ENCODE results near the gene UNC119B.

UNC119B gene

GRCh38 chr12:120739821-120740613 lies 29.8 kb downstream of the UNC119B start:
- DNase-seq (ENCODE audit: low read depth): no peak

DNA sequence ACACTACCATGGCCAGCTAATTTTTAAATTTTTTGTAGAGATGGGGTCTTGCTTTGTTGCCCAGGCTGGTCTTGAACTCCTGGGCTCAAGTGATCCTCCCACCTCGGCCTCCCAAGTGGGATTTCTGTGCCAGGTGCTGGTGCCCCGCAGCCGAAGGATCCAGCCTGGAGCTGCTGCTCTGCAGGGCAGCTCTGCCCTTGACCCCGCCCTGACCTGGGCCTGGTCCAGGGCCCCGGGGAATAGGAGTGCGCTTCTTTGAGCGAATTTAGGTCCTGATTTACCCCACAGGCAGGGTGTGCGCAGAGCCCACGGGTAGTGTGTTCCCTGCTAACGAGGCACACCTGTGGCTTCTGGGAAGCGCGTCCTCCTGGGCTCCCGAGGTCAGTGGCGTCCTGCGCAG lies 30.6 kb downstream of the UNC119B start:
- DNase-seq (ENCODE audit: low read depth): no peak

DNA sequence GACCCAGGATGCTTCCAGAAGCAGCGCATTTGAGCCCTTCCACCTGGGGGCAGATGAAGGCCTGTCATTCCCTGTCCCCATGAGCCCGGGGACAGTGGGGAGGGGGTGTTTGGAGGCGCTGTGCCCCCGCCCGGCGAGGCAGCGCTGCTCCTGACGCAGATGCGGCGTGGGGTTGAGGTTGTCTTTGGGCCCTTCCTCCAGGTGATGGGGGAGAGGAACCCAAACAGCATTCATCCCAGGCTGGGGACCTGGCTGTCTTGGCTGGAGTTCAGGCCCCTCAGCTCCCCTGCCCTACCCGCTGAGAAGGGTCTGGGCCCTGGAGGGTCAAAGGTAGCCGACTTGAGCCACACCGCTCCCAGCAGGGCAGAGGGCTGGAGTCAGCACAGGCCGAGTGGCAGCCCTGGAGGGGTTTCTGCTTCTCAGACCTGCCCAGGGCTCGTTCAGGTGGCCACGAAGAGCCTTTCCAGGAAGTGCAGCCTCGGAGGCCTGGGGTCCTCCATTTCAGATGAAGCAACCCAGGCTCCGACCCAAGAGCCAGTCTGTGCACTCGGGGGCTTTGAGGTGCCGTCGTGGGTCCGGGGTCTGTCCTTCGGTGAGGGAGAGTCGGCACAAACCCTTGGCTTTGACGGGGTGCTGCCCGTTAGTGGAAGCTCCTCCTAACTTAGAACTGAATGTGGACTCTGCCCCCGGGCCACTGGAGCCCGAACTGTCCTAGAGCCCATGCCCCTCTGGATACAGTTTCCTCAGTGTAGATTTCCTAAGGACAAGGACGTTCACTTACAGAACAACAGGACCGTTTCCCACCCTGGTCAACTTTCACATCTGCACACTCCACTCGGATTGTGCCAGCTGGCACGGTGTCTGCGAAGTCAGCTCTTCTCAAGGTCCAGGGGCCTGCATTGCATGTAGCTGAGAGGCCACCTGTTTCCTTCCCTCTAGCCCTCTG lies 31.5 kb downstream of the UNC119B start:
- no peak for DNase-seq (ENCODE audit: low read depth)

DNA sequence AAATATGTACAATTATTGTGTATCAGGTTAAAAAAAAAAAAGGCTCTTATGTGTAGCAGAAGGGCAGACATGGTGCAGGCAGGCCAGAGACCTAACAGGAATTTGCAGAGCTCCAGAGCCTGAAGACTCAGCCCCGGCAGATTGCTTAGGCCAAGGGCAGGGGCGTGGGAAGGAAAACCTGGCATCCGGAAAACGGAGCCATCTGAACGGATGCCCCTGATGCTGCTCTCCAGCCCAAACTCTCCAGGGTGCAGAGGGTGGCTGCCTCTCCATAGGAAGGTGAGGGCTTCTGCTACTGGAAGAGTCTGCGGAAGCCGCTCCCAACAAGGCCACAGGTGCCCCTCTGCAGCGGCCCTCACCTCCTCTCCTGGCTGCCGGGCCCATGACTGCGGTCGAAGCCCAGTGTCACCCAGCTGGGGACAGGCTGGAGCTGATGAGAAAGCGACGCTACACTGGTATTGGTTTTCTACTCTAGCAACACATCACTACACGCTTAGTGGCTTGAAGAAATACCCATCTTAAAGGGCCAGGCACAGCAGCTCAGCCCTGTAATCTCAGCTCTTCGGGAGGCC lies 34.8 kb downstream of the UNC119B start:
- DNase-seq (ENCODE audit: low read depth): no peak

DNA sequence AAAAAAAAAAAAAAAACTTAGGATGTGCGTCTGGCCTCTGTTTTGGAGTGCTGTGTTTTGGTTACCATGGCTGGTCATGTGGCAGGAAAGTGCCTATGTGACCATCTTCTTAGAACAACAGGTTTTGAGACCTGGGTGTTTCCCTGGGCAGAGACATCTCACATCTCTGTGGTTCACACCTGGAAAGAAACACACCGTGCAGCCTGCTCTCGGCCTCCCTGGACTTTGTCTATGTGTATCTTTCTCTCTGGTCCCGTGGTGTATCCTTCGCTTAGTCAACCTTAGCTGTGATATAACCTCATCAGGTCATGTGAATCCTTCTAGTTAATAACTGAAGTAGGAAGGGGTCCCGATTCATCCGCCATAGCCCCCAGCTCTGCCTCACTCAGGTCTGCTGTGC lies 38.0 kb downstream of the UNC119B start:
- DNase-seq (ENCODE audit: low read depth): no peak

DNA sequence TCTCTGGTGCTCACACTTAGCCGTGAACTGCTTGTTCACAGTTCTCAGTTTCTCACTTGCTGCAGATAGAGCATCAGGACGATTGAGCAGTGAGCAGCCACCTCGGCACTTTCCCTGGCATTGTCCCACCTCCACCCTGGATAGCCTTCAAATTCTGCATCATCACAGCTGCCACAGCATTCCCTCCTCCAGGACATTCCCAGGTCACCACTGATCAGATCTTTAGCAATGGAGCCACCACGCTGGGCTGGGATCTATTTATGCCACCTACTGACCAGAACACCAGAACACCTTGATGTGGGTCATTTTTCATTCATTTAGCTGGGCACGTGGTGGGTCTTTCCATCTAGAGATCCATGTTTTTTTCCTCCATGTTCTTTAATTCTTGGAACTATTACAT lies 39.0 kb downstream of the UNC119B start:
- DNase-seq (ENCODE audit: low read depth): no peak

DNA sequence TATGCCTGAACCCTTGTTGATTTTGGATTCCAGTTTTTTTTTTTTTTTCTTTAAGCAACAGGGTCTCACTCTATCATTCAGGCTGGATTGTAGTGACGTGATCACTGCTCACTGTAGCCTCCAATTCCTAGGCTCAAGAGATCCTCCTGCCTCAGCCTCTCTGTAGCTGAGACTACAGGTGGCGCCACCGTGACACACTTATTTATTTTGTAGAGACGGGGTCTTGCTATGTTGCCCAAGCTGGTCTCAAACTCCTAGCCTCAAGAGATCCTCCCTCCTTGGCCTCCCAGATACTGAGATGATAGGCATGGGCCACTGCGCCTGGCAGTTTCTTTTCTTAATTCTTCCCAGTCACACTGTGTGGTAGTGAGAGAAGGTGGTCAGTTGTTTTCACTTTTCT lies 40.5 kb downstream of the UNC119B start:
- no peak for DNase-seq (ENCODE audit: low read depth)

DNA sequence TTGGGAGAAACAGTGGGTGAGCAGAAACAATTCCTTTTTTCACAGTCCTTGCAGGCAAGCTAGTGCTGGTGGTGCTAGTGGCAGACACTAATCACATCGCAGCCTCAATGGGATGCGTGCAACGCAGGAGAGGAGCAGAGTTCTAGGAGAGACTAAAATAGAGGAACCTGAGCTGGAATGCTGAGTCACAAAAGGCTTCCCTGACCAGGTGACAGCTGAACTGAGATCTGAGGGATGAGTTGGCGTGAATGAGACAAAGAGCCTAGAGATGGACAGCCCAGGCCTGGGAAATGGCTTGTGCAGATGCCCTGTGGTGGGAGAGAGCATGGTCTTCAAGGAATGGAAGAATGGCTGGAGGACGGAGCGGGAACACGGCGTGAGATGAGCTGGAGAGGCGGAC lies 41.1 kb downstream of the UNC119B start:
- no peak for DNase-seq (ENCODE audit: low read depth)

DNA sequence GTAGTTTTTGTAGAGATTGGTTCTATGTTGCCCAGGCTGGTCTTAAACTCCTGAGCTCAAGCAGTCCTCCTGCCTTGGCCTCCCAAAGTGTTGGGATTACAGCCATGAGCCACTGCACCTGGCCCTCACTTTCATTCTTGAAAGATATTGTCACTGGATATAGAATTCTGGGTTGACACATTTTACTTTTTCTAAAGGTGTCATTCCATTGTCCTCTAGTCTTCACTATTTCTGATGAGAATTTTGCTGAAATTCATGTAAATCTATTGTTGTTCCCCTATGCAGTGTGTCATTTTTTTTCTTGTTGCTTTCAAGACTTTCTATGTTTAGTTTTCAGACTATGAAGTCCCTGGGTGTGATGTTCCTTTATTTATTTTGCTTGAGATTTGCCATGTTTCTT lies 44.5 kb downstream of the UNC119B start:
- no peak for DNase-seq (ENCODE audit: low read depth)

GRCh38 chr12:120755269-120755668 lies 45.0 kb downstream of the UNC119B start:
- DNase-seq (ENCODE audit: low read depth): no peak

- no peak for DNase-seq (ENCODE audit: low read depth)
Observed at GRCh38 chr12:120757226-120757742, 47.0 kb downstream of the UNC119B start.

GRCh38 chr12:120757949-120758348 lies 47.7 kb downstream of the UNC119B start:
- no peak for DNase-seq (ENCODE audit: low read depth)

DNA sequence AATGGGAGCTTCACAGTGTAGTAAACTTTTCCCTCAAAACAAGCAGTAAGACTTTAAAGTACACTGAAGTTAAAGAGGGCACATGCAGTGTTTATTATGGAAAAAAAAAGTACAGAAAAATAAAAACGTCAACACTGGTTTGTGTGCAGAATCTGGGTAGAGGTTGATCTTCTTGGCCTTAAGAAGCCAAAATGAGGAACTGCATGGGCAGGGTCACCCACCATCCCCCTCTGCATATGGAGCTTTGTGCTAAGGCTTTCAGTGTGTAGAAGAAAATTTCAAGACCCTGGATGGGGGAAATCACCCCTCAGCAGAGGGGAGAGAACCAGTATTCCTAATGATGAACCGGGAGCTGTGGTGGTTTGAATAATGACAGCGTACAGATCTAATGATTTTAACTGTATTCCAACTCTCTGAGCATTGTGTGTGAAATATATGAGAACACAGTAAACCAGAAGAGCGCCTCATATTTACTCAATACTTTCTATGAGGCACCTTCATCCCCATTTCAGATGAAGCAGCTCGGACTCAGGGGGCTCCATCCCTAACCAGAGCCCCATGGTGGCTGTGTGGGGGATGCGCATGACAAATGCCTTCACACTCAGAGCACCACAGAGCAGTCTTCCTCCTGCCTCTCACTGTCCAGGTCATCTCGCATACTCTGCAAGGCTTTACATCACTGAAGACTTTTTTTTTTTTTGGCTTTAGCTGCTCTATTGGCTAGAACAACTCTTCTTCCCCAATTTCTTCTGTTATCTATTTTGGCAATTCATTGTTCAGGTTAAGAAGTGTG lies 48.7 kb downstream of the UNC119B start:
- no peak for DNase-seq (ENCODE audit: low read depth)

DNA sequence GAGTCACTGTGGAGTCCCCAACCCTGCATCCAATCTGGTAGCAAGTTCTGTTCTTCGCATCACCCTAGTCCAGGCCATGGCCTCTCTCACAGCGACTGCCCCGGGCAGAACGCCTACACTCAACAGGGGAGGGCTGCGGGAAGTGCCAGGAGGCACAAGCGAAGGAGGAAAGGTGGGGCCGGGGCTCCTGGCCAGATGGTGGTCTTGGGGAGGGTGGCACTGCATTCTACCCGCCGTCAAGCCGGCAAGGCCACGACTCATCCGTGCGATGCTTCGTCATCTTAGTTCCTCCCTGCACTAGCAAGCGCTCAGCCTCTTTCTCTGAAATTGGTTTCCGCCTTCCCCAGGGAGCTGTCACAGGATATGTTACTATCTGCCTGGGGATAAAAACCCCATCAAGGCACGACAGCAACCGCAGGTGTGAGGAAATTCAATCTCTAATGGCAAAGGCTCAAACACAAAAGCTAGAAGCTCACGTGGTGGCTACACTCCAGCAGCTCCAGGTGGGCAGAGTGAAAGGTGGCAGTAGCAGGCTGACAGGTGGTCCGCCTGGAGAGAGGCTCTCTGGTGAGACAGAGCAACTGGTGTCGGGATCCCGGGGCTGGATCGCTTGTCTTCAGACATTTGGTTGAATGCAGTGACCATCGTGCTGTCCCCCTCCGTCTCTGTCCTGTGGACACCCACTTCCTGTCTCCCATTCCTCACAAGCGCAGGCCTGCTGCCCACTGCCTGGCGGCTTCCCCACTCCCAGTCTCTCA lies 49.5 kb downstream of the UNC119B start:
- no peak for DNase-seq (ENCODE audit: low read depth)

DNA sequence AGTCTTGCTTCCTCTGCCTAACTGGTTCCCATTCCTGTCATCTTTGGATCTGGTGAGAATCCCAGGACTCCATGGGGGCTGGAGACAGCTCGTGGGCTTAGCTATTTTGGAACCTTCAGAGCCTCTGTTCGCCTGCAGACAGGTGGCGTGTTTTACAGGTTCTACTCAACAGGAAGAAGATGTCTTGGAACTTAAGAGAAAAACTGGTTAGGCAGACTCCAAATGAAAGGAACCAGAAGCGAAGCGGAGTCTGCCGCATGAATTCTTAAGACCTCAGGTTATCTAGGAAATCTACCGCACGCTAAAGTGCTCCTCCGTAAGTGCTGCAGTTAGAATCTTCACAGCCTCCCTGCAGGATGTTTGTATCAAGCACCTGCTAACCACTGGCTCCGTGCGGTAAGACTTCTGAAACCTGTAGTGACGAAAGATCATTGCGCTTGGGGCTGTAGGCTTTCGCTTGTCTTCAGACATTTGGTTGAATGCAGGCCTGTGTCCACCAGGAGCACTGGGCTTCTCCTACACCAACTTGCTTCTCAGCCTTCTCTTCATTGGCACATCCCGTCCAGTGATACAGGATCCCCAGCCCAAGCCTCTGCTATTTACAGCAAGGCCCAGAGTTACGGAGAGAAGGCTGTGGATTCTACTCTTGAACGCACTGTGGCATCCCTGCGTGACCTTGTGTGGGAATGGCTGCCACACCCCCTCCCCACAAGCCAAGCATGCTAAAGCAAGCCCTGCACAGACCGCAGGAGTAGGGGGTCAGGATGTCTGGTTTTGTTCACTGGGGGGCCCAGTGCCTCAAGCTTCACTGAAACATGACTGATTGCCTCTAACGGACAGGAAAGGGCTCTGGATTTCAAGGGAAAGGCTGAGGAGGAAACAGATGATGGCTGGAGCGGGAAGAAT lies 50.3 kb downstream of the UNC119B start:
- DNase-seq (ENCODE audit: low read depth): no peak

- no peak for DNase-seq (ENCODE audit: low read depth)
Observed at GRCh38 chr12:120761519-120761934, 51.3 kb downstream of the UNC119B start.

GRCh38 chr12:120762086-120762485 lies 51.8 kb downstream of the UNC119B start:
- no peak for DNase-seq (ENCODE audit: low read depth)

DNA sequence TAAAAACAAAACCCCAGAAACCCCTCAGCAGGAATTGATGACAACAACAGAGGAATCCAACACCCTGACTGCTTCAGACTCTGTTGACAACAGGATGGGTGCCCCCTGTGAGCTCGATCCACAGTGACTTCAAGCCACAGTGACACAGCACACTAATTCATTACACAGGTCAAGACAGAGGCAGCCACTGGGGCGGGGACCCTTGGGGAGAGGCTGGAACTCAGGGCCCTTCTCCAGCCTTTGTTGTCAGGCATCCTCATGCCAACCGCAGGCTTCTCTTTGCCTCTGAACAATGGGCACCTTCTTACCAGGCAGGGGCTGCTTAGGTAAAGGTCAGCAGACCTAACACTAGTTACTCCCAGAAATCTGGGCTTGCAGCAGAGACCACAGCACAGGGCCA lies 53.0 kb downstream of the UNC119B start:
- no peak for DNase-seq (ENCODE audit: low read depth)

GRCh38 chr12:120764816-120765215 lies 54.6 kb downstream of the UNC119B start:
- DNase-seq (ENCODE audit: low read depth): no peak

DNA sequence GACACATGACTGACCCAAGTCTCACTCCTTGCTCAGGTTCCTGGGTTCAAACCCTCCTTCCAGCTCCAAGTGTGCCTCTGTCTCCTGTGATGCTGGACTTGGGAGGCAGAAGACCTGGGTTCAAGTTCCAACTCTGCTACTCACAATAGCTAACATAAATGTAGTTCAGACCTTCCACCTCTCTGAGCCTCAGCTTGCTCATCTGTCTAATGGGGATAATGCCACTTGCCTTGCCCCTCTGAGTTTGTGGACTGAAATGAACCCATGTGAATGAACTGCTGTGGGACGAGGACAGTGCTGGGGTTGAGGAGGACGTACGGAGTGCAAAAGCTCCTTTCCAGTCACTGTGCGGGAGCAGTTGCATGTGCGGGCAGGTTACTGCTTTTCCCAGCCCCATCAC lies 56.3 kb downstream of the UNC119B start:
- no peak for DNase-seq (ENCODE audit: low read depth)

Measured in stimulated activated CD8-positive, alpha-beta memory T cell treated with anti-CD3 and anti-CD28 coated beads, Interleukin-7, amount 100 ng/mL, for 24 hours (primary cell).